ENCODE measurements around the gene RPS3A.

- TF ChIP-seq SPI1 (IDR thresholded peaks at IDR 0.05; ENCODE audit: borderline replicate concordance, low read depth) = no peak
- no peak for TF ChIP-seq CTCF (IDR thresholded peaks at IDR 0.05; ENCODE audit: insufficient read depth, low read length)
- no peak for TF ChIP-seq REST (IDR thresholded peaks at IDR 0.05; ENCODE audit: insufficient replicate concordance, low read depth)
- no peak for TF ChIP-seq POLR2AphosphoS5 (IDR thresholded peaks at IDR 0.05; ENCODE audit: low read depth)
Observed at GRCh38 chr4:151142758-151143157, 43.3 kb downstream of the RPS3A start.

Data from HL-60 (cell line).